H1 (cell line): ENCODE measurements around the gene TXK. TPM values are rescaled to one million over a fixed set of nuclear protein-coding genes. Genes with fewer than 3 reads are reported as not detected.

Source experiments
- BRCA1 ChIP-seq: IDR thresholded peaks from 2 replicates; pipeline ENCODE4 v1.6.1; 2012; ENCODE audit warnings: low read depth, low read length, improper control_type of control experiment
- EP300 ChIP-seq, 2 experiments: IDR thresholded peaks; 1 replicate in 1 of 2; 2 replicates in 1 of 2; pipeline ENCODE4 v1.6.1; 2011 to 2012; ENCODE audit warnings: low read depth in 2 of 2, low read length in 2 of 2, mild to moderate bottlenecking in 2 of 2, borderline replicate concordance in 1 of 2, inconsistent platforms in 1 of 2, moderate library complexity in 1 of 2
- RFX5 ChIP-seq: IDR thresholded peaks from 2 replicates; pipeline ENCODE4 v1.6.1; 2011; ENCODE audit warnings: low read depth, low read length, improper control_type of control experiment, borderline replicate concordance
- SIN3A ChIP-seq, 2 experiments: IDR thresholded peaks in 1 of 2; conservative IDR thresholded peaks in 1 of 2; 2 replicates each; pipeline ENCODE4 v1.6.1; 2011 to 2012; ENCODE audit warnings: low read length in 2 of 2, improper control_type of control experiment in 1 of 2, low read depth in 1 of 2, mild to moderate bottlenecking in 1 of 2
- TAF7 ChIP-seq: optimal IDR thresholded peaks from 2 replicates; pipeline ENCODE3; 2011; ENCODE audit warnings: low read depth, mild to moderate bottlenecking, inconsistent platforms, low read length, moderate library complexity, borderline replicate concordance
- TCF12 ChIP-seq: IDR thresholded peaks from 2 replicates; pipeline ENCODE4 v1.6.1; 2011; ENCODE audit warnings: low read depth, mild to moderate bottlenecking, low read length
- polyA plus RNA-seq, 7 experiments: library from polyadenylated mRNA; depleted of rRNA in 3 of 7; stranded (reverse) in 5 of 7; unstranded in 2 of 7; fragments of >200 nt in 5 of 7; fragments of 200-250 nt in 2 of 7; gene quantifications; 1 replicate in 5 of 7; 2 replicates in 1 of 7; 4 replicates in 1 of 7; pipeline versions ENCODE4 v1.2.1 to v1.2.3, GENCODE V29; 2011 to 2013; ENCODE audit warnings: missing spikeins in 2 of 7, mixed read lengths in 2 of 7
- total RNA-seq: library from RNA; stranded (reverse); fragmentation: NEBNext Ultra II Directional; extraction: Animal tissue kit (Norgen Biotek cat#: 25700); gene quantifications from 2 replicates; pipeline ENCODE4 v1.2.1, GENCODE V29; 2021
- TF ChIP-seq, protein P1 (sequence below): fragments of 300-600 bp; sonication (generic); IDR thresholded peaks from 2 replicates; pipeline ENCODE4 v1.7.1; 2012; ENCODE audit warnings: low read length, moderate library complexity, mild to moderate bottlenecking, inconsistent platforms; ENCODE audit not compliant: insufficient replicate concordance

Gene TXK
- total and polyA plus RNA-seq, 2 of the 8 experiments (the other 6 are each of a cell fraction or from before 2014, with no cell fraction given): not detected

DNA sequence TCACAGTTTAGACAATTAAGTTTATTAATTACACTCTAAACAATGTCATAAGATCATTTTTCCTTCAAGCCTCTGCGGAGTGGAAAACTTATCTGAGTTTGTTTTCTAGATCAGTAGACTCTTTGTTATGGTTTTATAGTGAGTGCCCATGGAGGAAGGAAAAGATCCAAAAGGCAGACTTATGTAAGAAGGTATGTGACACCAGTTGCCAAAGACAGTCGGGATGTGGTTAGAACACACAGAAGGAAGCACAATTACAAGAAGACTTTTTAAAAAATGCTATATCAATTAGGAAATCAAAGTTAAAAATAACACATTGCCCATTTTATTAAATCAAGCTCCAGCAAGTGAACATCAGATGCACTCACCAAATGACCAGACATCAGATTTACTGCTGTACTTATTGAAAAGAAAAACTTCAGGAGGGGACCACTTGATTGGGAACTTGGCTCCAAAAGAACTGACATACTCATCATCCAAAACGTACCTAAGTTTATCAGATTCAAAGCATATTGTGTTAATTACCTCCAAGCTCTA lies 60.4 kb downstream of the TXK start (continued):
- TF ChIP-seq, protein P1, sequence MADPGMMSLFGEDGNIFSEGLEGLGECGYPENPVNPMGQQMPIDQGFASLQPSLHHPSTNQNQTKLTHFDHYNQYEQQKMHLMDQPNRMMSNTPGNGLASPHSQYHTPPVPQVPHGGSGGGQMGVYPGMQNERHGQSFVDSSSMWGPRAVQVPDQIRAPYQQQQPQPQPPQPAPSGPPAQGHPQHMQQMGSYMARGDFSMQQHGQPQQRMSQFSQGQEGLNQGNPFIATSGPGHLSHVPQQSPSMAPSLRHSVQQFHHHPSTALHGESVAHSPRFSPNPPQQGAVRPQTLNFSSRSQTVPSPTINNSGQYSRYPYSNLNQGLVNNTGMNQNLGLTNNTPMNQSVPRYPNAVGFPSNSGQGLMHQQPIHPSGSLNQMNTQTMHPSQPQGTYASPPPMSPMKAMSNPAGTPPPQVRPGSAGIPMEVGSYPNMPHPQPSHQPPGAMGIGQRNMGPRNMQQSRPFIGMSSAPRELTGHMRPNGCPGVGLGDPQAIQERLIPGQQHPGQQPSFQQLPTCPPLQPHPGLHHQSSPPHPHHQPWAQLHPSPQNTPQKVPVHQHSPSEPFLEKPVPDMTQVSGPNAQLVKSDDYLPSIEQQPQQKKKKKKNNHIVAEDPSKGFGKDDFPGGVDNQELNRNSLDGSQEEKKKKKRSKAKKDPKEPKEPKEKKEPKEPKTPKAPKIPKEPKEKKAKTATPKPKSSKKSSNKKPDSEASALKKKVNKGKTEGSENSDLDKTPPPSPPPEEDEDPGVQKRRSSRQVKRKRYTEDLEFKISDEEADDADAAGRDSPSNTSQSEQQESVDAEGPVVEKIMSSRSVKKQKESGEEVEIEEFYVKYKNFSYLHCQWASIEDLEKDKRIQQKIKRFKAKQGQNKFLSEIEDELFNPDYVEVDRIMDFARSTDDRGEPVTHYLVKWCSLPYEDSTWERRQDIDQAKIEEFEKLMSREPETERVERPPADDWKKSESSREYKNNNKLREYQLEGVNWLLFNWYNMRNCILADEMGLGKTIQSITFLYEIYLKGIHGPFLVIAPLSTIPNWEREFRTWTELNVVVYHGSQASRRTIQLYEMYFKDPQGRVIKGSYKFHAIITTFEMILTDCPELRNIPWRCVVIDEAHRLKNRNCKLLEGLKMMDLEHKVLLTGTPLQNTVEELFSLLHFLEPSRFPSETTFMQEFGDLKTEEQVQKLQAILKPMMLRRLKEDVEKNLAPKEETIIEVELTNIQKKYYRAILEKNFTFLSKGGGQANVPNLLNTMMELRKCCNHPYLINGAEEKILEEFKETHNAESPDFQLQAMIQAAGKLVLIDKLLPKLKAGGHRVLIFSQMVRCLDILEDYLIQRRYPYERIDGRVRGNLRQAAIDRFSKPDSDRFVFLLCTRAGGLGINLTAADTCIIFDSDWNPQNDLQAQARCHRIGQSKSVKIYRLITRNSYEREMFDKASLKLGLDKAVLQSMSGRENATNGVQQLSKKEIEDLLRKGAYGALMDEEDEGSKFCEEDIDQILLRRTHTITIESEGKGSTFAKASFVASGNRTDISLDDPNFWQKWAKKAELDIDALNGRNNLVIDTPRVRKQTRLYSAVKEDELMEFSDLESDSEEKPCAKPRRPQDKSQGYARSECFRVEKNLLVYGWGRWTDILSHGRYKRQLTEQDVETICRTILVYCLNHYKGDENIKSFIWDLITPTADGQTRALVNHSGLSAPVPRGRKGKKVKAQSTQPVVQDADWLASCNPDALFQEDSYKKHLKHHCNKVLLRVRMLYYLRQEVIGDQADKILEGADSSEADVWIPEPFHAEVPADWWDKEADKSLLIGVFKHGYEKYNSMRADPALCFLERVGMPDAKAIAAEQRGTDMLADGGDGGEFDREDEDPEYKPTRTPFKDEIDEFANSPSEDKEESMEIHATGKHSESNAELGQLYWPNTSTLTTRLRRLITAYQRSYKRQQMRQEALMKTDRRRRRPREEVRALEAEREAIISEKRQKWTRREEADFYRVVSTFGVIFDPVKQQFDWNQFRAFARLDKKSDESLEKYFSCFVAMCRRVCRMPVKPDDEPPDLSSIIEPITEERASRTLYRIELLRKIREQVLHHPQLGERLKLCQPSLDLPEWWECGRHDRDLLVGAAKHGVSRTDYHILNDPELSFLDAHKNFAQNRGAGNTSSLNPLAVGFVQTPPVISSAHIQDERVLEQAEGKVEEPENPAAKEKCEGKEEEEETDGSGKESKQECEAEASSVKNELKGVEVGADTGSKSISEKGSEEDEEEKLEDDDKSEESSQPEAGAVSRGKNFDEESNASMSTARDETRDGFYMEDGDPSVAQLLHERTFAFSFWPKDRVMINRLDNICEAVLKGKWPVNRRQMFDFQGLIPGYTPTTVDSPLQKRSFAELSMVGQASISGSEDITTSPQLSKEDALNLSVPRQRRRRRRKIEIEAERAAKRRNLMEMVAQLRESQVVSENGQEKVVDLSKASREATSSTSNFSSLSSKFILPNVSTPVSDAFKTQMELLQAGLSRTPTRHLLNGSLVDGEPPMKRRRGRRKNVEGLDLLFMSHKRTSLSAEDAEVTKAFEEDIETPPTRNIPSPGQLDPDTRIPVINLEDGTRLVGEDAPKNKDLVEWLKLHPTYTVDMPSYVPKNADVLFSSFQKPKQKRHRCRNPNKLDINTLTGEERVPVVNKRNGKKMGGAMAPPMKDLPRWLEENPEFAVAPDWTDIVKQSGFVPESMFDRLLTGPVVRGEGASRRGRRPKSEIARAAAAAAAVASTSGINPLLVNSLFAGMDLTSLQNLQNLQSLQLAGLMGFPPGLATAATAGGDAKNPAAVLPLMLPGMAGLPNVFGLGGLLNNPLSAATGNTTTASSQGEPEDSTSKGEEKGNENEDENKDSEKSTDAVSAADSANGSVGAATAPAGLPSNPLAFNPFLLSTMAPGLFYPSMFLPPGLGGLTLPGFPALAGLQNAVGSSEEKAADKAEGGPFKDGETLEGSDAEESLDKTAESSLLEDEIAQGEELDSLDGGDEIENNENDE: no peak
- TF ChIP-seq EP300 (IDR thresholded peaks at IDR 0.05; ENCODE audit: borderline replicate concordance in 1 of 2, low read depth in 2 of 2, low read length in 2 of 2): no peak
- no peak for TF ChIP-seq TAF7
- TF ChIP-seq SIN3A (conservative IDR thresholded peaks at IDR 0.05 in 1 of 2, IDR thresholded peaks at IDR 0.05 in 1 of 2; ENCODE audit: low read depth in 1 of 2, low read length in 2 of 2): no peak
- TF ChIP-seq TCF12: no peak
- TF ChIP-seq BRCA1: no peak
- TF ChIP-seq RFX5: no peak
